Nephron (organoid): ENCODE measurements around the gene NDUFS3.
"Not testable (repeated sequence)": the region's sequence is repeated elsewhere in the genome, so short reads cannot be mapped to it uniquely, and the experiment has no call there.

ENCODE experiments used
- H3K27ac Mint-ChIP-seq, 3 experiments: 2 replicates each; pipeline ENCODE4 v1.8.0; 2020; ENCODE audit warnings: mixed read lengths in 3 of 3, mild to moderate bottlenecking in 2 of 3, moderate library complexity in 1 of 3
- H3K27me3 Mint-ChIP-seq: 2 replicates; pipeline ENCODE4 v1.8.0; 2021; ENCODE audit warnings: low read depth, mild to moderate bottlenecking, moderate library complexity, mixed read lengths
- H3K36me3 Mint-ChIP-seq: 2 replicates; pipeline ENCODE4 v1.8.0; 2020; ENCODE audit warnings: low read depth, mixed read lengths
- H3K4me1 Mint-ChIP-seq: 2 replicates; pipeline ENCODE4 v1.8.0; 2020; ENCODE audit warnings: mixed read lengths
- H3K4me3 Mint-ChIP-seq, 3 experiments: 2 replicates each; pipeline ENCODE4 v1.8.0; 2020; ENCODE audit warnings: mild to moderate bottlenecking in 3 of 3, mixed read lengths in 3 of 3, moderate library complexity in 2 of 3
- H3K9me3 Mint-ChIP-seq: 2 replicates; pipeline ENCODE4 v1.8.0; 2020; ENCODE audit warnings: mixed read lengths
- CTCF ChIP-seq, 3 experiments: fragments of 200-600 bp; sonication (generic); IDR thresholded peaks; one replicate each; pipeline ENCODE4 v1.5.0; 2021; ENCODE audit warnings: antibody characterized with exemption in 3 of 3; ENCODE audit not compliant: unreplicated experiment in 3 of 3

NDUFS3 gene

GRCh38 chr11:47534704-47535251 is 44.1 kb upstream of the NDUFS3 start:
- Mint-ChIP-seq H3K4me3 (no peak overlapping the region), H3K27ac (peak overlapping the region in 1 of 3 experiments; percentile 29), H3K9me3 (no peaks in the 10 kb centered on the region), H3K36me3 (peaks cover 12% of the 10 kb centered on the region), H3K27me3 (no peaks in the 10 kb centered on the region), H3K4me1 (peaks cover 43% of the 10 kb centered on the region)
- TF ChIP-seq CTCF (IDR thresholded peaks at IDR 0.05; ENCODE audit: unreplicated experiment in 3 of 3) = no peak

DNA sequence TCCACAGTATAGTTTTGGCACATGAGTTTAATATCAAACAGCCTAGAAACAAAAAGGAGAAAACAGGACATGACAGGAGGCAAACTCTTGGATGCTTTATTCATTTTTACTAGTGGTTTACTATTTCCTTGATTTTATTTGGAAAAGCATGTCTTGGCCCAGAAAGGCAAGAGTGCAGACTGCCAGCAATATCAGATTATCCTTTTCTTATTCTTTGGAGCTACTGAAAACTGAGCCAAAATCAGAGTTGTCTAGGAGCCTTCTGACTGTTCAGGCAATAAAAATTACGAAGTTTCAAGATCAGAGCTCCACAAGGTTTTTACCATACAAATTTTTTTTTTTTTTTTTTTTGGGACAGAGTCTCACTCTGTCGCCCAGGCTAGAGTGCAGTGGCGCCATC is 42.0 kb upstream of the NDUFS3 start:
- Mint-ChIP-seq H3K36me3 (peaks cover 8% of the 10 kb centered on the region), H3K27ac (peak overlapping the region in 1 of 3 experiments; percentile 33), H3K4me1 (peaks cover 45% of the 10 kb centered on the region), H3K4me3 (no peak overlapping the region), H3K9me3 (no peaks in the 10 kb centered on the region), H3K27me3 (no peaks in the 10 kb centered on the region)
- TF ChIP-seq CTCF (IDR thresholded peaks at IDR 0.05; ENCODE audit: unreplicated experiment in 3 of 3) = no peak

DNA sequence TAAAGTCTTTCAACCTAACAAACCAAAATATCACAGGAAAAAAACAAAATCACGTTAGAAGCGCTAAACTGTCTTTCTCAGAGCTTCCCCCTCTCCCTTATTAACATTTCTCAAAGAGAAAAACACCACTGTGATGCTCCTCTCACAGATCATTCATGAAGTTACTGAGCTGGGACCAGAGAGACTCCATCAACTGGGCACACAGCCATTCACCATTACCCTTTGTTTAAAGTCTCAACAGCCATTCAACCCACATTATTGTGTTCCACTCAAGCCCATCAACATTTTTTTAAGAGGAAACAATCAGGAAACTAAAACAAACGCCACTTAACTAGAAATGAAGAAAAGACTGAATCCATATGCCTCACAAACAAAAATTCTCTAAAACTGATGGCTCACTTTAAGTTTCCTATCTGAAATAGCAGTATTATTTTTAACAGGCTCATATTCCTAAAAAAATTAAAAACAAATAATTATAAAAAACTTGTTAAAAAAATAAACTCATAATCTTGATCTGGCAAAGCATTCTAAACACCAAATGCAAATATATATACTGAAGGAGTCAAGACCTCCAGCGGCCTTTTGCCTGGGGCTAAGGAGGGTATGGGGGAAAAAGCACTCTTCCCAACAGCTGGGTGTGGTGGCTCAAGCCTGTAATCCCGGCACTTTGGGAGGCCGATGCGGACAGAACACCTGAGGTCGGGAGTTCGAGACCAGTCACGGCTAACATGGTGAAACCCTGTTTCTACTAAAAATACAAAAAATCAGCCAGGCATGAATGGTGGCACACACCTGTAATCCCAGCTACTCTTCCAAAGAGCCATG is 39.9 kb upstream of the NDUFS3 start:
- Mint-ChIP-seq H3K27ac (peak overlapping the region; percentile 15 to 78 (median 43)), H3K9me3 (no peaks in the 10 kb centered on the region), H3K4me1 (peaks cover 37% of the 10 kb centered on the region), H3K27me3 (no peaks in the 10 kb centered on the region), H3K4me3 (no peak overlapping the region), H3K36me3 (peaks cover 8% of the 10 kb centered on the region)
- TF ChIP-seq CTCF (IDR thresholded peaks at IDR 0.05; ENCODE audit: unreplicated experiment in 3 of 3) = no peak

GRCh38 chr11:47539681-47540039 is 39.2 kb upstream of the NDUFS3 start:
- Mint-ChIP-seq H3K27ac (peak overlapping the region; percentile 7 to 78 (median 14)), H3K4me1 (peaks cover 42% of the 10 kb centered on the region), H3K9me3 (no peaks in the 10 kb centered on the region), H3K36me3 (peaks cover 8% of the 10 kb centered on the region), H3K27me3 (no peaks in the 10 kb centered on the region), H3K4me3 (no peak overlapping the region)
- no peak for TF ChIP-seq CTCF (IDR thresholded peaks at IDR 0.05; ENCODE audit: unreplicated experiment in 3 of 3)

- no peak overlapping the region for H3K4me3 Mint-ChIP-seq
- peaks cover 4% of the 10 kb centered on the region for H3K36me3 Mint-ChIP-seq
- peak overlapping the region in 1 of 3 experiments; percentile 55 for H3K27ac Mint-ChIP-seq
- no peaks in the 10 kb centered on the region for H3K9me3 Mint-ChIP-seq
- no peaks in the 10 kb centered on the region for H3K27me3 Mint-ChIP-seq
- TF ChIP-seq CTCF (IDR thresholded peaks at IDR 0.05; ENCODE audit: unreplicated experiment in 3 of 3) = no peak
- H3K4me1 Mint-ChIP-seq = peaks cover 37% of the 10 kb centered on the region
Measured at GRCh38 chr11:47541070-47541469, 37.8 kb upstream of the NDUFS3 start.

GRCh38 chr11:47545298-47545697 is 33.6 kb upstream of the NDUFS3 start:
- H3K27ac Mint-ChIP-seq = no peak overlapping the region

GRCh38 chr11:47546274-47546673 is 32.6 kb upstream of the NDUFS3 start:
- H3K9me3 Mint-ChIP-seq, H3K27ac Mint-ChIP-seq, H3K27me3 Mint-ChIP-seq, H3K4me3 Mint-ChIP-seq: not testable (repeated sequence)
- peaks cover 26% of the 10 kb centered on the region for H3K4me1 Mint-ChIP-seq
- peaks cover 21% of the 10 kb centered on the region for H3K36me3 Mint-ChIP-seq

More at GRCh38 chr11:47545298-47545697, 33.6 kb upstream of the NDUFS3 start:
- no peak for TF ChIP-seq CTCF (IDR thresholded peaks at IDR 0.05; ENCODE audit: unreplicated experiment in 3 of 3)
- Mint-ChIP-seq H3K36me3 (peaks cover 16% of the 10 kb centered on the region), H3K4me1 (peaks cover 26% of the 10 kb centered on the region), H3K4me3 (no peak overlapping the region), H3K27me3 (no peaks in the 10 kb centered on the region), H3K9me3 (no peaks in the 10 kb centered on the region)
